Measurements from ENCODE around the gene MAP2.

DNA sequence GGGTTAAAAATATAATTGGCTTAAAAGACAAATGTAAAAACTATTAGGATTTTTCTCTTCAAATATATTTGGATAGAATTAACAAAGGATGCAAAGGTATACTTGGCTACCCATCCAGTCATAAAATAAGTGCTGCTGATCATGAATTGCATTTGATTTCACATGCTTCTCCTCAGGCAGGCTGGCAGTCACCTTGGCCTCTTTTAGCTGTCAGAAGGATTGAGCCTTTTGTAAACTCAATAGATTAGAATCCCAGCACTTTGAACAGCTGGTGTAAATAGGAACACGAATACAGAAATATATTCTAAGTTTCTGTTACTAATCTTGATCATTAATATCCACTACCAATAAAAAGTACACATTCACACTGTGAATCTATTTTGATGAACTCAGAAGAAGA is 178.4 kb downstream of the MAP2 start:
- TF ChIP-seq, protein P1, sequence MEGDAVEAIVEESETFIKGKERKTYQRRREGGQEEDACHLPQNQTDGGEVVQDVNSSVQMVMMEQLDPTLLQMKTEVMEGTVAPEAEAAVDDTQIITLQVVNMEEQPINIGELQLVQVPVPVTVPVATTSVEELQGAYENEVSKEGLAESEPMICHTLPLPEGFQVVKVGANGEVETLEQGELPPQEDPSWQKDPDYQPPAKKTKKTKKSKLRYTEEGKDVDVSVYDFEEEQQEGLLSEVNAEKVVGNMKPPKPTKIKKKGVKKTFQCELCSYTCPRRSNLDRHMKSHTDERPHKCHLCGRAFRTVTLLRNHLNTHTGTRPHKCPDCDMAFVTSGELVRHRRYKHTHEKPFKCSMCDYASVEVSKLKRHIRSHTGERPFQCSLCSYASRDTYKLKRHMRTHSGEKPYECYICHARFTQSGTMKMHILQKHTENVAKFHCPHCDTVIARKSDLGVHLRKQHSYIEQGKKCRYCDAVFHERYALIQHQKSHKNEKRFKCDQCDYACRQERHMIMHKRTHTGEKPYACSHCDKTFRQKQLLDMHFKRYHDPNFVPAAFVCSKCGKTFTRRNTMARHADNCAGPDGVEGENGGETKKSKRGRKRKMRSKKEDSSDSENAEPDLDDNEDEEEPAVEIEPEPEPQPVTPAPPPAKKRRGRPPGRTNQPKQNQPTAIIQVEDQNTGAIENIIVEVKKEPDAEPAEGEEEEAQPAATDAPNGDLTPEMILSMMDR (conservative IDR thresholded peaks at IDR 0.05; ENCODE audit: low read depth in 2 of 2): no peak
- TF ChIP-seq EZH2phosphoT487 (IDR thresholded peaks at IDR 0.05; ENCODE audit: unreplicated experiment) (no peak), POLR2AphosphoS5 (IDR thresholded peaks at IDR 0.05; ENCODE audit: low read depth) (no peak), EZH2 (IDR thresholded peaks at IDR 0.05; ENCODE audit: low read depth, unreplicated experiment) (no peak), CREB1 (CRISPR knock-in tag; IDR thresholded peaks at IDR 0.05; ENCODE audit: low read depth) (no peak), ZNF331 (CRISPR knock-in tag; IDR thresholded peaks at IDR 0.05; ENCODE audit: low read depth) (no peak), ZNF114 (CRISPR knock-in tag; IDR thresholded peaks at IDR 0.05) (no peak), NANOG (IDR thresholded peaks at IDR 0.05; ENCODE audit: borderline replicate concordance) (no peak), STAT1 (IDR thresholded peaks at IDR 0.05; ENCODE audit: unreplicated experiment) (no peak), JUNB (IDR thresholded peaks at IDR 0.05; ENCODE audit: unreplicated experiment) (no peak)
- TF ChIP-seq, protein P2, sequence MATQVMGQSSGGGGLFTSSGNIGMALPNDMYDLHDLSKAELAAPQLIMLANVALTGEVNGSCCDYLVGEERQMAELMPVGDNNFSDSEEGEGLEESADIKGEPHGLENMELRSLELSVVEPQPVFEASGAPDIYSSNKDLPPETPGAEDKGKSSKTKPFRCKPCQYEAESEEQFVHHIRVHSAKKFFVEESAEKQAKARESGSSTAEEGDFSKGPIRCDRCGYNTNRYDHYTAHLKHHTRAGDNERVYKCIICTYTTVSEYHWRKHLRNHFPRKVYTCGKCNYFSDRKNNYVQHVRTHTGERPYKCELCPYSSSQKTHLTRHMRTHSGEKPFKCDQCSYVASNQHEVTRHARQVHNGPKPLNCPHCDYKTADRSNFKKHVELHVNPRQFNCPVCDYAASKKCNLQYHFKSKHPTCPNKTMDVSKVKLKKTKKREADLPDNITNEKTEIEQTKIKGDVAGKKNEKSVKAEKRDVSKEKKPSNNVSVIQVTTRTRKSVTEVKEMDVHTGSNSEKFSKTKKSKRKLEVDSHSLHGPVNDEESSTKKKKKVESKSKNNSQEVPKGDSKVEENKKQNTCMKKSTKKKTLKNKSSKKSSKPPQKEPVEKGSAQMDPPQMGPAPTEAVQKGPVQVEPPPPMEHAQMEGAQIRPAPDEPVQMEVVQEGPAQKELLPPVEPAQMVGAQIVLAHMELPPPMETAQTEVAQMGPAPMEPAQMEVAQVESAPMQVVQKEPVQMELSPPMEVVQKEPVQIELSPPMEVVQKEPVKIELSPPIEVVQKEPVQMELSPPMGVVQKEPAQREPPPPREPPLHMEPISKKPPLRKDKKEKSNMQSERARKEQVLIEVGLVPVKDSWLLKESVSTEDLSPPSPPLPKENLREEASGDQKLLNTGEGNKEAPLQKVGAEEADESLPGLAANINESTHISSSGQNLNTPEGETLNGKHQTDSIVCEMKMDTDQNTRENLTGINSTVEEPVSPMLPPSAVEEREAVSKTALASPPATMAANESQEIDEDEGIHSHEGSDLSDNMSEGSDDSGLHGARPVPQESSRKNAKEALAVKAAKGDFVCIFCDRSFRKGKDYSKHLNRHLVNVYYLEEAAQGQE (IDR thresholded peaks at IDR 0.05; ENCODE audit: unreplicated experiment): no peak
- TF ChIP-seq, protein P3, sequence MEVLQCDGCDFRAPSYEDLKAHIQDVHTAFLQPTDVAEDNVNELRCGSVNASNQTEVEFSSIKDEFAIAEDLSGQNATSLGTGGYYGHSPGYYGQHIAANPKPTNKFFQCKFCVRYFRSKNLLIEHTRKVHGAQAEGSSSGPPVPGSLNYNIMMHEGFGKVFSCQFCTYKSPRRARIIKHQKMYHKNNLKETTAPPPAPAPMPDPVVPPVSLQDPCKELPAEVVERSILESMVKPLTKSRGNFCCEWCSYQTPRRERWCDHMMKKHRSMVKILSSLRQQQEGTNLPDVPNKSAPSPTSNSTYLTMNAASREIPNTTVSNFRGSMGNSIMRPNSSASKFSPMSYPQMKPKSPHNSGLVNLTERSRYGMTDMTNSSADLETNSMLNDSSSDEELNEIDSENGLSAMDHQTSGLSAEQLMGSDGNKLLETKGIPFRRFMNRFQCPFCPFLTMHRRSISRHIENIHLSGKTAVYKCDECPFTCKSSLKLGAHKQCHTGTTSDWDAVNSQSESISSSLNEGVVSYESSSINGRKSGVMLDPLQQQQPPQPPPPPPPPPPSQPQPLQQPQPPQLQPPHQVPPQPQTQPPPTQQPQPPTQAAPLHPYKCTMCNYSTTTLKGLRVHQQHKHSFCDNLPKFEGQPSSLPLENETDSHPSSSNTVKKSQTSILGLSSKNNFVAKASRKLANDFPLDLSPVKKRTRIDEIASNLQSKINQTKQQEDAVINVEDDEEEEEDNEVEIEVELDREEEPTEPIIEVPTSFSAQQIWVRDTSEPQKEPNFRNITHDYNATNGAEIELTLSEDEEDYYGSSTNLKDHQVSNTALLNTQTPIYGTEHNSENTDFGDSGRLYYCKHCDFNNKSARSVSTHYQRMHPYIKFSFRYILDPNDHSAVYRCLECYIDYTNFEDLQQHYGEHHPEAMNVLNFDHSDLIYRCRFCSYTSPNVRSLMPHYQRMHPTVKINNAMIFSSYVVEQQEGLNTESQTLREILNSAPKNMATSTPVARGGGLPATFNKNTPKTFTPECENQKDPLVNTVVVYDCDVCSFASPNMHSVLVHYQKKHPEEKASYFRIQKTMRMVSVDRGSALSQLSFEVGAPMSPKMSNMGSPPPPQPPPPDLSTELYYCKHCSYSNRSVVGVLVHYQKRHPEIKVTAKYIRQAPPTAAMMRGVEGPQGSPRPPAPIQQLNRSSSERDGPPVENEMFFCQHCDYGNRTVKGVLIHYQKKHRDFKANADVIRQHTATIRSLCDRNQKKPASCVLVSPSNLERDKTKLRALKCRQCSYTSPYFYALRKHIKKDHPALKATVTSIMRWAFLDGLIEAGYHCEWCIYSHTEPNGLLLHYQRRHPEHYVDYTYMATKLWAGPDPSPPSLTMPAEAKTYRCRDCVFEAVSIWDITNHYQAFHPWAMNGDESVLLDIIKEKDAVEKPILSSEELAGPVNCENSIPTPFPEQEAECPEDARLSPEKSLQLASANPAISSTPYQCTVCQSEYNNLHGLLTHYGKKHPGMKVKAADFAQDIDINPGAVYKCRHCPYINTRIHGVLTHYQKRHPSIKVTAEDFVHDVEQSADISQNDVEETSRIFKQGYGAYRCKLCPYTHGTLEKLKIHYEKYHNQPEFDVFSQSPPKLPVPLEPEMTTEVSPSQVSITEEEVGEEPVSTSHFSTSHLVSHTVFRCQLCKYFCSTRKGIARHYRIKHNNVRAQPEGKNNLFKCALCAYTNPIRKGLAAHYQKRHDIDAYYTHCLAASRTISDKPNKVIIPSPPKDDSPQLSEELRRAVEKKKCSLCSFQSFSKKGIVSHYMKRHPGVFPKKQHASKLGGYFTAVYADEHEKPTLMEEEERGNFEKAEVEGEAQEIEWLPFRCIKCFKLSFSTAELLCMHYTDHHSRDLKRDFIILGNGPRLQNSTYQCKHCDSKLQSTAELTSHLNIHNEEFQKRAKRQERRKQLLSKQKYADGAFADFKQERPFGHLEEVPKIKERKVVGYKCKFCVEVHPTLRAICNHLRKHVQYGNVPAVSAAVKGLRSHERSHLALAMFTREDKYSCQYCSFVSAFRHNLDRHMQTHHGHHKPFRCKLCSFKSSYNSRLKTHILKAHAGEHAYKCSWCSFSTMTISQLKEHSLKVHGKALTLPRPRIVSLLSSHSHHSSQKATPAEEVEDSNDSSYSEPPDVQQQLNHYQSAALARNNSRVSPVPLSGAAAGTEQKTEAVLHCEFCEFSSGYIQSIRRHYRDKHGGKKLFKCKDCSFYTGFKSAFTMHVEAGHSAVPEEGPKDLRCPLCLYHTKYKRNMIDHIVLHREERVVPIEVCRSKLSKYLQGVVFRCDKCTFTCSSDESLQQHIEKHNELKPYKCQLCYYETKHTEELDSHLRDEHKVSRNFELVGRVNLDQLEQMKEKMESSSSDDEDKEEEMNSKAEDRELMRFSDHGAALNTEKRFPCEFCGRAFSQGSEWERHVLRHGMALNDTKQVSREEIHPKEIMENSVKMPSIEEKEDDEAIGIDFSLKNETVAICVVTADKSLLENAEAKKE (CRISPR knock-in tag; IDR thresholded peaks at IDR 0.05): no peak
- TF ChIP-seq, protein P4, sequence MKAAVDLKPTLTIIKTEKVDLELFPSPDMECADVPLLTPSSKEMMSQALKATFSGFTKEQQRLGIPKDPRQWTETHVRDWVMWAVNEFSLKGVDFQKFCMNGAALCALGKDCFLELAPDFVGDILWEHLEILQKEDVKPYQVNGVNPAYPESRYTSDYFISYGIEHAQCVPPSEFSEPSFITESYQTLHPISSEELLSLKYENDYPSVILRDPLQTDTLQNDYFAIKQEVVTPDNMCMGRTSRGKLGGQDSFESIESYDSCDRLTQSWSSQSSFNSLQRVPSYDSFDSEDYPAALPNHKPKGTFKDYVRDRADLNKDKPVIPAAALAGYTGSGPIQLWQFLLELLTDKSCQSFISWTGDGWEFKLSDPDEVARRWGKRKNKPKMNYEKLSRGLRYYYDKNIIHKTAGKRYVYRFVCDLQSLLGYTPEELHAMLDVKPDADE (IDR thresholded peaks at IDR 0.05): no peak

All from GM23338 (cell line).